Suprapubic skin (tissue), 3 donors: ENCODE data around the gene NTM.

Source experiments
- CTCF ChIP-seq, 2 donors: fragments of 200-600 bp in 1 of 2; fragments of 450-650 bp in 1 of 2; sonication (generic) in 1 of 2; IDR thresholded peaks; one replicate each; pipeline ENCODE4 v1.5.1; 2016 to 2019; ENCODE audit warnings: antibody characterized with exemption in 2 of 2, mild to moderate bottlenecking in 1 of 2, moderate library complexity in 1 of 2
- EP300 ChIP-seq: sonication (generic); formaldehyde crosslinking; IDR thresholded peaks from one replicate; pipeline ENCODE4 v1.6.1; 2017; ENCODE audit warnings: antibody characterized with exemption
- POLR2A ChIP-seq, 2 donors: fragments of 450-650 bp; IDR thresholded peaks; one replicate each; pipeline ENCODE4 v1.6.1; 2017; ENCODE audit warnings: antibody characterized with exemption in 2 of 2, mild to moderate bottlenecking in 2 of 2, moderate library complexity in 2 of 2

GRCh38 chr11:131561972-131562371, 191.6 kb downstream of the NTM start:
- no peak for TF ChIP-seq CTCF (IDR thresholded peaks at IDR 0.05)
- TF ChIP-seq POLR2A (IDR thresholded peaks at IDR 0.05): no peak
- no peak for TF ChIP-seq EP300
